ENCODE data around the gene PCDHGC3. TPM values are rescaled to one million over a fixed set of nuclear protein-coding genes. Genes with fewer than 3 reads are reported as not detected.

The PCDHGC3 gene
- polyA plus RNA-seq, 2 of the 4 experiments (the other 2 are of a cell fraction) = 1.9 to 5.2 TPM

DNA sequence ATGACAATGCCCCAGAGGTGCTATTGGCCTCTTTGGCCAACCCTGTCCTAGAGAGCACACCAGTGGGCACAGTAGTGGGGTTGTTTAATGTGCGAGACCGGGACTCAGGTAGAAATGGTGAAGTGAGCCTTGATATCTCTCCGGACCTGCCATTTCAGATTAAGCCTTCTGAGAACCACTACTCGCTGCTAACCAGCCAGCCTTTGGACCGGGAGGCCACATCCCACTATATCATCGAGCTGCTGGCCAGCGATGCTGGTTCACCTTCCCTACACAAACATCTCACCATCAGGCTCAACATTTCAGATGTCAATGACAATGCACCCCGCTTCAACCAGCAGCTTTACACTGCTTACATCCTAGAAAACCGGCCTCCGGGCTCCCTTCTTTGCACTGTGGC lies 14.5 kb downstream of the PCDHGC3 start:
- no peak for TF ChIP-seq PHF8 (IDR thresholded peaks at IDR 0.05; ENCODE audit: borderline replicate concordance, low read depth)
- TF ChIP-seq BHLHE40 (IDR thresholded peaks at IDR 0.05; ENCODE audit: low read depth, low read length) = no peak
- TF ChIP-seq, protein P1, sequence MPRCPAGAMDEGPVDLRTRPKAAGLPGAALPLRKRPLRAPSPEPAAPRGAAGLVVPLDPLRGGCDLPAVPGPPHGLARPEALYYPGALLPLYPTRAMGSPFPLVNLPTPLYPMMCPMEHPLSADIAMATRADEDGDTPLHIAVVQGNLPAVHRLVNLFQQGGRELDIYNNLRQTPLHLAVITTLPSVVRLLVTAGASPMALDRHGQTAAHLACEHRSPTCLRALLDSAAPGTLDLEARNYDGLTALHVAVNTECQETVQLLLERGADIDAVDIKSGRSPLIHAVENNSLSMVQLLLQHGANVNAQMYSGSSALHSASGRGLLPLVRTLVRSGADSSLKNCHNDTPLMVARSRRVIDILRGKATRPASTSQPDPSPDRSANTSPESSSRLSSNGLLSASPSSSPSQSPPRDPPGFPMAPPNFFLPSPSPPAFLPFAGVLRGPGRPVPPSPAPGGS (IDR thresholded peaks at IDR 0.05) = no peak
- TF ChIP-seq FOXS1 (CRISPR knock-in tag; IDR thresholded peaks at IDR 0.05) = no peak
- TF ChIP-seq RARB (CRISPR knock-in tag; IDR thresholded peaks at IDR 0.05) = no peak
- no peak for TF ChIP-seq CHD4 (IDR thresholded peaks at IDR 0.05; ENCODE audit: borderline replicate concordance)
- no peak for TF ChIP-seq MYC (IDR thresholded peaks at IDR 0.05; ENCODE audit: borderline replicate concordance, low read length)
- Histone ChIP-seq H3K4me2 (no peak overlapping the region), H3K4me3 (no peak overlapping the region), H3K4me1 (no peaks in the 10 kb centered on the region), H3K27ac (no peak overlapping the region), H3K9me3 (no peaks in the 10 kb centered on the region)
- WGBS (ENCODE audit: missing lambda C conversion rate) = 76% methylated on average over 10 of the region's 10 CpGs
- DNase-seq (ENCODE audit: low read depth in 1 of 2, low spot score in 1 of 2) (no peak), FAIRE-seq (no peak), ATAC-seq (no peak)
- ChIA-PET CTCF (interaction anchor here (1.9 to 3.0 kb wide), 2 partner anchors 10 to 23 kb away, joined by 4 to 16 read pairs; no protein-coding TSS in a partner anchor), POLR2A (no interaction called here)

DNA sequence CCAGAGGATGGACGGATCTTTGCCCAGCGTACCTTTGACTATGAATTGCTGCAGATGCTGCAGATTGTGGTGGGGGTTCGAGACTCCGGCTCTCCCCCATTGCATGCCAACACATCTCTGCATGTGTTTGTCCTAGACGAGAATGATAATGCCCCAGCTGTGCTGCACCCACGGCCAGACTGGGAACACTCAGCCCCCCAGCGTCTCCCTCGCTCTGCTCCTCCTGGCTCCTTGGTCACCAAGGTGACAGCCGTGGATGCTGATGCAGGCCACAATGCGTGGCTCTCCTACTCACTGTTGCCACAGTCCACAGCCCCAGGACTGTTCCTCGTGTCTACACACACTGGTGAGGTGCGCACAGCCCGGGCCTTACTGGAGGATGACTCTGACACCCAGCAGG lies 15.0 kb downstream of the PCDHGC3 start:
- TF ChIP-seq, protein P2, sequence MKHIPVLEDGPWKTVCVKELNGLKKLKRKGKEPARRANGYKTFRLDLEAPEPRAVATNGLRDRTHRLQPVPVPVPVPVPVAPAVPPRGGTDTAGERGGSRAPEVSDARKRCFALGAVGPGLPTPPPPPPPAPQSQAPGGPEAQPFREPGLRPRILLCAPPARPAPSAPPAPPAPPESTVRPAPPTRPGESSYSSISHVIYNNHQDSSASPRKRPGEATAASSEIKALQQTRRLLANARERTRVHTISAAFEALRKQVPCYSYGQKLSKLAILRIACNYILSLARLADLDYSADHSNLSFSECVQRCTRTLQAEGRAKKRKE (CRISPR knock-in tag; IDR thresholded peaks at IDR 0.05; ENCODE audit: low read depth) = no peak
- TF ChIP-seq, protein P3, sequence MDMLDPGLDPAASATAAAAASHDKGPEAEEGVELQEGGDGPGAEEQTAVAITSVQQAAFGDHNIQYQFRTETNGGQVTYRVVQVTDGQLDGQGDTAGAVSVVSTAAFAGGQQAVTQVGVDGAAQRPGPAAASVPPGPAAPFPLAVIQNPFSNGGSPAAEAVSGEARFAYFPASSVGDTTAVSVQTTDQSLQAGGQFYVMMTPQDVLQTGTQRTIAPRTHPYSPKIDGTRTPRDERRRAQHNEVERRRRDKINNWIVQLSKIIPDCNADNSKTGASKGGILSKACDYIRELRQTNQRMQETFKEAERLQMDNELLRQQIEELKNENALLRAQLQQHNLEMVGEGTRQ (IDR thresholded peaks at IDR 0.05) = no peak
- TF ChIP-seq RCOR1 (IDR thresholded peaks at IDR 0.05; ENCODE audit: low read depth, low read length) (no peak), FOSB (CRISPR knock-in tag; IDR thresholded peaks at IDR 0.05) (no peak), EHMT2 (IDR thresholded peaks at IDR 0.05; ENCODE audit: low read depth) (no peak), BHLHE40 (IDR thresholded peaks at IDR 0.05; ENCODE audit: low read depth, low read length) (no peak), RFX5 (IDR thresholded peaks at IDR 0.05) (no peak), NPAS2 (CRISPR knock-in tag; IDR thresholded peaks at IDR 0.05; ENCODE audit: borderline replicate concordance) (no peak), EHF (CRISPR knock-in tag; IDR thresholded peaks at IDR 0.05) (no peak), ZSCAN20 (CRISPR knock-in tag; IDR thresholded peaks at IDR 0.05) (no peak), ZNF302 (CRISPR knock-in tag; IDR thresholded peaks at IDR 0.05) (no peak), SREBF2 (IDR thresholded peaks at IDR 0.05) (no peak), KDM1A (IDR thresholded peaks at IDR 0.05; ENCODE audit: low read depth) (no peak)
- TF ChIP-seq, protein P4, sequence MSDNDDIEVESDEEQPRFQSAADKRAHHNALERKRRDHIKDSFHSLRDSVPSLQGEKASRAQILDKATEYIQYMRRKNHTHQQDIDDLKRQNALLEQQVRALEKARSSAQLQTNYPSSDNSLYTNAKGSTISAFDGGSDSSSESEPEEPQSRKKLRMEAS (IDR thresholded peaks at IDR 0.05) = no peak
- TF ChIP-seq, protein P5, sequence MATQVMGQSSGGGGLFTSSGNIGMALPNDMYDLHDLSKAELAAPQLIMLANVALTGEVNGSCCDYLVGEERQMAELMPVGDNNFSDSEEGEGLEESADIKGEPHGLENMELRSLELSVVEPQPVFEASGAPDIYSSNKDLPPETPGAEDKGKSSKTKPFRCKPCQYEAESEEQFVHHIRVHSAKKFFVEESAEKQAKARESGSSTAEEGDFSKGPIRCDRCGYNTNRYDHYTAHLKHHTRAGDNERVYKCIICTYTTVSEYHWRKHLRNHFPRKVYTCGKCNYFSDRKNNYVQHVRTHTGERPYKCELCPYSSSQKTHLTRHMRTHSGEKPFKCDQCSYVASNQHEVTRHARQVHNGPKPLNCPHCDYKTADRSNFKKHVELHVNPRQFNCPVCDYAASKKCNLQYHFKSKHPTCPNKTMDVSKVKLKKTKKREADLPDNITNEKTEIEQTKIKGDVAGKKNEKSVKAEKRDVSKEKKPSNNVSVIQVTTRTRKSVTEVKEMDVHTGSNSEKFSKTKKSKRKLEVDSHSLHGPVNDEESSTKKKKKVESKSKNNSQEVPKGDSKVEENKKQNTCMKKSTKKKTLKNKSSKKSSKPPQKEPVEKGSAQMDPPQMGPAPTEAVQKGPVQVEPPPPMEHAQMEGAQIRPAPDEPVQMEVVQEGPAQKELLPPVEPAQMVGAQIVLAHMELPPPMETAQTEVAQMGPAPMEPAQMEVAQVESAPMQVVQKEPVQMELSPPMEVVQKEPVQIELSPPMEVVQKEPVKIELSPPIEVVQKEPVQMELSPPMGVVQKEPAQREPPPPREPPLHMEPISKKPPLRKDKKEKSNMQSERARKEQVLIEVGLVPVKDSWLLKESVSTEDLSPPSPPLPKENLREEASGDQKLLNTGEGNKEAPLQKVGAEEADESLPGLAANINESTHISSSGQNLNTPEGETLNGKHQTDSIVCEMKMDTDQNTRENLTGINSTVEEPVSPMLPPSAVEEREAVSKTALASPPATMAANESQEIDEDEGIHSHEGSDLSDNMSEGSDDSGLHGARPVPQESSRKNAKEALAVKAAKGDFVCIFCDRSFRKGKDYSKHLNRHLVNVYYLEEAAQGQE (IDR thresholded peaks at IDR 0.05) = no peak
- ATAC-seq = no peak
- CTCF ChIA-PET = interaction anchor here (1.3 to 3.0 kb wide), 3 partner anchors 9 to 33 kb away, joined by 3 to 16 read pairs (median 4); no protein-coding TSS in a partner anchor
- Histone ChIP-seq H3K4me1 (no peaks in the 10 kb centered on the region), H3K4me3 (no peak overlapping the region), H3K27ac (no peak overlapping the region), H3K4me2 (no peak overlapping the region), H3K9me3 (no peaks in the 10 kb centered on the region)
- POLR2A ChIA-PET = no interaction called here
- WGBS (ENCODE audit: missing lambda C conversion rate) = 59% methylated on average over 8 of the region's 13 CpGs
- no peak for DNase-seq (ENCODE audit: low read depth in 1 of 2, low spot score in 1 of 2)
- FAIRE-seq = no peak

Measured in A549 (cell line).